ENCODE results near the gene SPOP.

Gene SPOP

DNA sequence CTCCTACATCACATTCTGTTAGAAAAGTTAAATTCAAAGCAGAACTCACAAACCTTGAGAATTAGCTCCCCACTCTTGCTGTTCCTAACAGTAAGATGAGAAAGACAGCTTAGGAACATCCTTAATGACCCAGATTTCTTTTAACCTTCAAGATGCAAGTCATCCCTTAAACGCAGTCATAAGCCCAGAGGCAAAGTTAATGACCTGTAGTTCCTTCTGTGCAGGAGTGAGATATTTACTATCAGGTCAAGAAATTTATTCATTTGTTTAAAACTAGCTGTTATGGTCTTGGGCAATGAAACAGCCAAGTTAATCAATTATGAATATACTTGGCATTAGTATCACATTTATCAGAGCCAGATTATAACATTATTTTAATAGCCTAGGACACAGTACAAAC, 65.2 kb downstream of the SPOP start:
- DNase-seq = no peak

GRCh38 chr17:49610883-49611584, 66.9 kb downstream of the SPOP start:
- no peak for DNase-seq

- no peak for DNase-seq
Observed at GRCh38 chr17:49604314-49604869, 73.5 kb downstream of the SPOP start.

- DNase-seq = peak; percentile 47
Observed at GRCh38 chr17:49603720-49604119, 74.2 kb downstream of the SPOP start.

DNA sequence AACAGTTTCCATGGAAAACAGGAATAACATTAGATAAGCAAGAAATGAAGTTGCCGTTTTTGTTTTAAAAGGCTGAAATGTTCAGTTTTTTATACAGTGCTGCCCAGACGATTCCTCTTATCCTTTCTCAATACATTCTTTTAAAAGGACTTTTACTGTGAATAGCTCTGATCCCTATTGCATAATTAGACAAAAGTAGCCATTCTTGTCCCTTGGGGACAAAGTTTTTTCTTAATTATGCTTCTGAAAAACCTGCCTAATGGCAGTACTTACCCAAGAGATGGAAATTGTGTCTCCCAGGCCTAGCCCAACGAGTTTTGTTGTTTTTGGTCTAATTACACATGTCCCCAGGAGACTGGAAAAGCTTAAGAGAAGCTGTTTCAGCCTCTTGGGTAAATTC, 74.7 kb downstream of the SPOP start:
- DNase-seq = no peak

GRCh38 chr17:49602783-49603182, 75.1 kb downstream of the SPOP start:
- peak; percentile 39 for DNase-seq

DNA sequence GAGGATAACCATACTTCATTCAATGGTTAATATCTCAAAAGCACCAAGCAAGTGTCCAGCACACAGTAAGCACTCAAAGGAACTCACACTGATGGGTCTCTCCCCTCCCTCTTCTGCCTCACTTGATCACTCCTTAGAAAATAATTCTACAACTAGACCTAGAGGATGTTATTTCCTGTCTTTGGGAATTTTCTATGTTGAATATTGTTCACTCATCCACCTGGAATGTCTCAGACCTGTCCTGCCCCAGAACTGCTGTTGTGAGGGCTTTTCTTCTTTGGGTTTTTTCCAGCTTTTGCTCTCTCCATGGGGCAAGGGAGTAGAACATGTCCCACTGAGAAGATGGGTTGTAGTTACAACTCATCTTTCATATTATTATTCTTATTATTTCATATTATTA, 76.9 kb downstream of the SPOP start:
- no peak for DNase-seq

- DNase-seq = no peak
Observed at GRCh38 chr17:49598918-49599317, 79.0 kb downstream of the SPOP start.

DNA sequence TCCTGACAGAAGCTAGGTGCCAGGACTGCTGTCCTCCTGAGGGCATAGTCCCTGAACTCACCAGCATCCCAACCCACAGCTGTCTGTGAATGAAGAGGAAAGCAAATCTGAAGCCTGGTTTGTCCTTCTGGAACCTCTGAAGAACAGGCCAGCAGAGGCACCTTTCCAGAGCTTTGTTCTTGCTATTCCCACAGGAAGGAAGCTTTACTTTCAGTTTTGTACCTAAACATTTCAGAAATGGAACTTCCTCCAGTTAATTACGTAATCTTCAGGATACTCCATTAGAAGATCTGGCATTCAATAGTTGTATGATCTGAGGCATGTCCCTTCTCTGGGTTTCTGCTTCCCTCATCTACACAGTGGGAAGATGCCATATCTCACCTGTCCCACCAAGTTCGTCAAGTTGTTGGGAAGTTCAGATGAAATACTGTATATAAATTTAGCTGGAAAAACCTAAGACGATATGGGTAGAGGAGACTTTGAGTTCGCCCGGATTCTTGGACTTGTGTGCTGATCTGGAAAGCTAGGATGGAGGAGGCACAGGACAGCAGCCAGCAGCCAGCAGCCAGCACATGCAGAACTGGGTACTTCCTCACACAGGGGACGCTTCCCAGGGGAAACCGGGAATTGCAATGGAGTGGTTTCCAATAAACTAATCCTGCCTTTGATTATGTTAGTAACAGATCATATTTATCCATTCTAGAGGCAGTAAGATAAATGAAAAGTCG, 79.8 kb downstream of the SPOP start:
- DNase-seq = no peak

DNA sequence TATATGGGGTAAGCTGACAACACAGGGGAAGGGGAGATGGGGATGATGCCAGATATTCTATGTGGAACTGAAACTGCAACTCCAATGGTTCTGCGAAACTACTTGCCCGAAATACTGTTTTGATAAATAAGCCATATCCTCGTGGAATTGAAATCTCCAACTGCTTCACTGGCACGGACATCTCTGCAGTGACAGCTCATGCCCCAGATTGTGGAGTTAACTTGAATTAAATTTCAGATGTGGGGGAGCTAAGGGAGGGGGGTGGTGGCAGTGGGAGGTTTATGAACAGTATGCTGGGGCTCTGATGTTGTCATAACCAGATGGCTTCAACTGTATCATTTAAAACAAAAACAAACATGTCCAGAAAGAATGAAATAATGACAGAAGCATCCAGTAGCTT, 80.5 kb downstream of the SPOP start:
- DNase-seq = no peak

- DNase-seq = no peak
Observed at GRCh38 chr17:49596613-49597244, 81.2 kb downstream of the SPOP start.

- DNase-seq = no peak
Observed at GRCh38 chr17:49595980-49596379, 81.9 kb downstream of the SPOP start.

GRCh38 chr17:49595328-49595727, 82.6 kb downstream of the SPOP start:
- no peak for DNase-seq

DNA sequence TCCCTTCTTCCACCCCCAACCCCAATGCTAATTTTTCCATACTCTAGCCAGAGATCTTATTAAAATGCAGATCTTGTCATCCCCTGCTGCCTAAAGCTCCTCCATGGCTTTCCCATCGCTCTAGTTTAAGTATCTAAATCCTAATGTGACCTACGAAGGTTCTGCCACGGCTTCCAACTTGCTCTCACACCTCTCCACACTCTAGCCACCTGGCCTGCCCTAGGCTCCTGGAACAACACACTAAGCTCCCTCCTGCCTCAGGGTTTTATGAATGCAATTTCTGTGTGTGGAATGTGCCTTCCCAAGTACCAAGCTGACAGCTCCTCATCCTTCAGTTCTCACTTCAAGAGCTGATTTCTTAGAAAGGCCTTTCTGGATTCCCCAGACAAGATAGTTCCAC, 85.6 kb downstream of the SPOP start:
- DNase-seq = no peak

DNA sequence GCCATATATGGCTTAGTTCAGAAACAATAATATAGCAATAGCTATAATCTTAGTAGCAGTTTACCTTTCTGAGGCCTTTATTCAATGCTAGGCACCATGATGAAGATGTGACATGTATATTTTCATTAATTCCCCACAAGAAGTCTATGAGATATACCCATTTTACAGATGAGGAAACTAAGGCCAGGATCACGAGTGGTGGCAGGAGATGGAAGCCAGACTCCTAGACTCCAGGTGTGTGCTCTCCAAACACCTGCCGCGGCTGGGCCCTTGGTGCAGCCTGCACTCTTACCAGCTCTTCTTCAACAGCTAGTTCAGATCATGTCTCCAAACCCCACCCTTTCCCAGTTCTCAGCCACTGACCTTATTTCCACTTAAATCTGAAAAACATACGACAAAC, 87.0 kb downstream of the SPOP start:
- no peak for DNase-seq

DNA sequence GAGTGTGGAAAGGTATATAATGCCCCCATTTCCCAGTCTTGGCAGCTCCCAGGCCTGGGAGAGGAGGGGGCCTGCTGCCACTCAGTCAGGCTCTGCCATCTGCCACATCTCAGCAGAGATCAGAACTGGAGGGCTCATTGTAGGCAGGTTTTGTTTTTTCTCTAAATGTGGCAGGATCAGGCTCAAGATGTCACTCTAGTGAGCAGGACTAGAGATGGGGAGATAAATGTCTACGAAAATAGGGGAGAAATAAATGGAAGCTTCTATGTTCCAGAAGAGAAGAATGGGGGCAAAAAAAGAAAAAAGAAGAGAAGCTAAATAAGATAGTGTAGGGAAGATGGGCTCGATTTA, 88.3 kb downstream of the SPOP start:
- no peak for DNase-seq

- DNase-seq = no peak
Observed at GRCh38 chr17:49588726-49589576, 88.9 kb downstream of the SPOP start.

- no peak for DNase-seq
Observed at GRCh38 chr17:49588312-49588711, 89.6 kb downstream of the SPOP start.

DNA sequence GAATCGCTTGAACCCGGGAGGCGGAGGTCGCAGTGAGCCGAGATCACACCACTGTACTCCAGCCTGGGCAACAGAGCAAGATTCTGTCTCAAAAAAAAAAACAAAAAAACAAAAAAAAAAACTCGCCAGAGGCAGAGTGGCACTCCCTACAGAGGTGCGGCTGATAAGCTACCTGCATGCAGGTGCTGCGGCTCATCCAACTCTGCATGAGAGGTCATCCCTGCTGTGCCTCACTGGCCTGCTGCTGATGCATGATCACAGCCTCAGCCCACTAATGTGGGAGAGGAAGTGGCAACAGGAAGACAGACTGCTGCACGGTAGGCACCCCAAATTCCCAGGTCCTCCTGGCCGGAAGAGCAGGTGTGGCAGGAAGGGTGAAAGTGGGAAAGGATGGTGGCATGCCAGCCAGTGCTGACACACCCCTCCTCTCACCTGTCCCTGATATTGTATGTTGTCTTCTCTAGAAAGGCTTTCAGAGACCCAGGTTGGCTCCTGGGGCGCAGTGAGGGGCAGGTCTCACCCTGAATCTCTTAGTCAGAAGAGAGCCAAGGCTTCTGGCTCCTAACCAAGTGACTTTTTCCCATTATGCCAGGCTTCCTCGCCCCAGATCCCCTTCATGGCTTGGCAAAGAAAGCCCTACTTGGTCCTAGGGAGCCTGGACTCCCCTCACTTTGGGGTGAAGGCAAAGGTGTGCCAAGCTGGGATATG, 90.4 kb downstream of the SPOP start:
- DNase-seq = no peak

GRCh38 chr17:49585422-49586027, 92.4 kb downstream of the SPOP start:
- DNase-seq = peak; percentile 28

GRCh38 chr17:49583889-49584288, 94.0 kb downstream of the SPOP start:
- DNase-seq = no peak

- DNase-seq = no peak
Observed at GRCh38 chr17:49583226-49583625, 94.7 kb downstream of the SPOP start.

Data from hematopoietic multipotent progenitor cell treated with erythropoietin and hydrocortisone succinate and interleukin-3 and kit ligand, for 4 days (in vitro differentiated cells).